Thoracic aorta (tissue), 2 donors: Measurements from ENCODE around the gene EPHB2. TPM values are rescaled to one million over a fixed set of nuclear protein-coding genes. Genes with fewer than 3 reads are reported as not detected.

Source experiments
- ATAC-seq: fragments of 150-250 bp; one replicate; pipeline ENCODE4 v1.8.0; 2017; ENCODE audit warnings: low read depth; ENCODE audit not compliant: insufficient number of reproducible peaks, low FRiP score
- DNase-seq: peaks from one replicate; pipeline ENCODE4 v3.0.0-alpha.2; 2020; ENCODE audit warnings: low spot score
- H3K27ac ChIP-seq, 2 donors: fragments of 200-600 bp; sonication (generic); 1 replicate in 1 of 2; 2 replicates in 1 of 2; pipeline ENCODE4 v1.5.1; 2016; ENCODE audit warnings: mild to moderate bottlenecking in 2 of 2, moderate library complexity in 2 of 2
- H3K27me3 ChIP-seq: fragments of 200-600 bp; sonication (generic); replicated peaks from 2 replicates; pipeline ENCODE4 v1.6.0; 2016; ENCODE audit warnings: mild to moderate bottlenecking; ENCODE audit not compliant: insufficient read depth
- H3K36me3 ChIP-seq: fragments of 200-600 bp; sonication (generic); one replicate; pipeline ENCODE4 v1.5.1; 2016
- H3K4me1 ChIP-seq, 2 donors: fragments of 200-600 bp; sonication (generic); 1 replicate in 1 of 2; 2 replicates in 1 of 2; pipeline versions ENCODE4 v1.5.1 to v1.6.0; 2016; ENCODE audit warnings: low read depth in 2 of 2, mild to moderate bottlenecking in 1 of 2; ENCODE audit not compliant: control insufficient read depth in 1 of 2
- H3K4me3 ChIP-seq: fragments of 200-600 bp; sonication (generic); 2 replicates; pipeline ENCODE4 v1.5.1; 2016; ENCODE audit warnings: mild to moderate bottlenecking
- H3K9me3 ChIP-seq: fragments of 200-600 bp; sonication (generic); 2 replicates; pipeline ENCODE4 v1.5.1; 2016
- total RNA-seq, 2 donors: library from RNA; depleted of rRNA; stranded (reverse); fragments of >200 nt; gene quantifications; one replicate each; pipeline versions ENCODE4 v1.1.0 to v1.2.3, GENCODE V29; 2016
- TF ChIP-seq, protein P1 (sequence below): fragments of 200-600 bp; sonication (generic); IDR thresholded peaks from one replicate; pipeline ENCODE4 v1.5.1; 2019; ENCODE audit warnings: antibody characterized with exemption

Gene EPHB2
- total RNA-seq, 2 donors from 2014 or later, result 9.3 to 10.0 TPM

GRCh38 chr1:22910986-22911651 lies 200.5 kb downstream of the EPHB2 start:
- Histone ChIP-seq H3K4me3 (no peak overlapping the region), H3K27ac (no peak overlapping the region), H3K27me3 (no peaks in the 10 kb centered on the region), H3K9me3 (no peaks in the 10 kb centered on the region), H3K36me3 (no peaks in the 10 kb centered on the region), H3K4me1 (peaks cover 0 to 8% of the 10 kb centered on the region in 2 donors)
- TF ChIP-seq, protein P1, sequence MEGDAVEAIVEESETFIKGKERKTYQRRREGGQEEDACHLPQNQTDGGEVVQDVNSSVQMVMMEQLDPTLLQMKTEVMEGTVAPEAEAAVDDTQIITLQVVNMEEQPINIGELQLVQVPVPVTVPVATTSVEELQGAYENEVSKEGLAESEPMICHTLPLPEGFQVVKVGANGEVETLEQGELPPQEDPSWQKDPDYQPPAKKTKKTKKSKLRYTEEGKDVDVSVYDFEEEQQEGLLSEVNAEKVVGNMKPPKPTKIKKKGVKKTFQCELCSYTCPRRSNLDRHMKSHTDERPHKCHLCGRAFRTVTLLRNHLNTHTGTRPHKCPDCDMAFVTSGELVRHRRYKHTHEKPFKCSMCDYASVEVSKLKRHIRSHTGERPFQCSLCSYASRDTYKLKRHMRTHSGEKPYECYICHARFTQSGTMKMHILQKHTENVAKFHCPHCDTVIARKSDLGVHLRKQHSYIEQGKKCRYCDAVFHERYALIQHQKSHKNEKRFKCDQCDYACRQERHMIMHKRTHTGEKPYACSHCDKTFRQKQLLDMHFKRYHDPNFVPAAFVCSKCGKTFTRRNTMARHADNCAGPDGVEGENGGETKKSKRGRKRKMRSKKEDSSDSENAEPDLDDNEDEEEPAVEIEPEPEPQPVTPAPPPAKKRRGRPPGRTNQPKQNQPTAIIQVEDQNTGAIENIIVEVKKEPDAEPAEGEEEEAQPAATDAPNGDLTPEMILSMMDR, result no peak
- no peak for DNase-seq
- no peak for ATAC-seq

DNA sequence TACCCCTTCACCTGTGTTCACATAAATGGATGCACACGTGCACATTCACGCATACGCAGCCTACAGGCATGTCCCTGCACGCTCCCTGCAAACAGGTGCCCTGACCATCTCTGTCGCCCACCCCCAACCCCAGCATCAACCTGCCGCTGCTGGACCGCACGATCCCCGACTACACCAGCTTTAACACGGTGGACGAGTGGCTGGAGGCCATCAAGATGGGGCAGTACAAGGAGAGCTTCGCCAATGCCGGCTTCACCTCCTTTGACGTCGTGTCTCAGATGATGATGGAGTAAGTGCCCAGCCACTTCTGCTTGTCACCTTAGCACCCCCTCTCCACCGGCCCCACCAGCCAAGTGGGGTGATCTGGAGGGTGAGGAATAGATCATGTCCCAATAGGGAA lies 201.7 kb downstream of the EPHB2 start:
- Histone ChIP-seq H3K36me3 (no peaks in the 10 kb centered on the region), H3K27ac (no peak overlapping the region), H3K9me3 (no peaks in the 10 kb centered on the region), H3K4me1 (peaks cover 0 to 8% of the 10 kb centered on the region in 2 donors), H3K27me3 (no peaks in the 10 kb centered on the region), H3K4me3 (no peak overlapping the region)
- ATAC-seq (no peak), DNase-seq (no peak)
- TF ChIP-seq, protein P1, result no peak

GRCh38 chr1:22913421-22914141 lies 202.9 kb downstream of the EPHB2 start:
- H3K36me3 ChIP-seq, result no peaks in the 10 kb centered on the region
- no peak overlapping the region for H3K4me3 ChIP-seq
- no peaks in the 10 kb centered on the region for H3K9me3 ChIP-seq
- no peak overlapping the region for H3K27ac ChIP-seq
- ATAC-seq (no peak), DNase-seq (no peak)
- peaks cover 0 to 8% of the 10 kb centered on the region in 2 donors for H3K4me1 ChIP-seq
- no peaks in the 10 kb centered on the region for H3K27me3 ChIP-seq
- TF ChIP-seq, protein P1, result no peak

GRCh38 chr1:22914156-22914555 lies 203.5 kb downstream of the EPHB2 start:
- Histone ChIP-seq H3K27ac (no peak overlapping the region), H3K36me3 (no peaks in the 10 kb centered on the region), H3K4me1 (peaks cover 0 to 8% of the 10 kb centered on the region in 2 donors), H3K4me3 (no peak overlapping the region), H3K27me3 (no peaks in the 10 kb centered on the region), H3K9me3 (no peaks in the 10 kb centered on the region)
- TF ChIP-seq, protein P1, result no peak
- DNase-seq (no peak), ATAC-seq (no peak)

- H3K27ac ChIP-seq, result no peak overlapping the region
- no peak overlapping the region for H3K4me3 ChIP-seq
- no peak for ATAC-seq
- peaks cover 0 to 8% of the 10 kb centered on the region in 2 donors for H3K4me1 ChIP-seq
- DNase-seq, result no peak
- no peaks in the 10 kb centered on the region for H3K9me3 ChIP-seq
- no peaks in the 10 kb centered on the region for H3K36me3 ChIP-seq
- no peaks in the 10 kb centered on the region for H3K27me3 ChIP-seq
- TF ChIP-seq, protein P1, result no peak
Observed at GRCh38 chr1:22914633-22915217, 204.1 kb downstream of the EPHB2 start.
